C4-2B (cell line): Measurements from ENCODE around the gene M1AP.
"Not testable (repeated sequence)": the region's sequence is repeated elsewhere in the genome, so short reads cannot be mapped to it uniquely, and the experiment has no call there.

Experiments
- H3K27ac ChIP-seq: fragments of 450-650 bp; 2 replicates; pipeline ENCODE4 v1.5.1; 2017
- CTCF ChIP-seq: fragments of 450-650 bp; conservative IDR thresholded peaks from 2 replicates; pipeline ENCODE4 v1.5.1; 2017; ENCODE audit warnings: mild to moderate bottlenecking
- ZFX ChIP-seq: fragments of 450-650 bp; IDR thresholded peaks from 2 replicates; pipeline ENCODE4 v1.6.1; 2017

The M1AP gene

GRCh38 chr2:74566076-74566753 is 81.9 kb downstream of the M1AP start:
- TF ChIP-seq CTCF (no peak), ZFX (no peak)
- no peak overlapping the region for H3K27ac ChIP-seq

GRCh38 chr2:74564222-74564621 is 83.9 kb downstream of the M1AP start:
- TF ChIP-seq CTCF (no peak), ZFX (no peak)
- H3K27ac ChIP-seq, result no peak overlapping the region

DNA sequence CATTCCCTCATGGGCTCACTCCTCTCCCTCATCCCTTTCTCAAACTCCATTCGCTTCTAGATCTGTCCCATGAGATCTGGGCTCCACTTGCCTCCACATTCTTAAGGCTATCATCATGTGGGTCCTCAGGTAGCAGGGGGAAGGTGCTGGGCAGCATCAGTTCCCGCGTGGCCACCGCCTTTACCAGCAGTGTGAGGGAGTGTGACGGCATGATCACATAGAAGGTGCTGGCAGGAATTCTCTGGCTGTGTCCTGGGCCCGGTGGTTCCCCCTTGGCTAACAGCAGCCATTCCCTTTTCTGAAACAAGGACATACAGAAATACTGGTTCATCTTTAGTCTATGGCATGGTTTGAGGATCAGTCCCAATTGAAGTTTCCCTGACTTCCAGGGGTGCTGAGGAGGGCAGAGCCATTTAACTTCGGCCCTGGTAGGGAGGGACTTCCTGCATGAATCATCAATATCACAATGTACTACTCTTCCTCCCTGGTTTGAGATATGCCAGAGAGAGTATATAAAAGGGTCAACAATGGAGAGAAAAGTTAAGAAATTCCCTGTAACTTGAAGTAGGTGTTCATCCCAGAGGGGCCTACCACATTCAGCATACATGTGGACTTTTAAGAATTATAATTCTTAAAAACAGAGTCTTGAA is 85.9 kb downstream of the M1AP start:
- H3K27ac ChIP-seq, result no peak overlapping the region
- TF ChIP-seq ZFX (no peak), CTCF (no peak)

DNA sequence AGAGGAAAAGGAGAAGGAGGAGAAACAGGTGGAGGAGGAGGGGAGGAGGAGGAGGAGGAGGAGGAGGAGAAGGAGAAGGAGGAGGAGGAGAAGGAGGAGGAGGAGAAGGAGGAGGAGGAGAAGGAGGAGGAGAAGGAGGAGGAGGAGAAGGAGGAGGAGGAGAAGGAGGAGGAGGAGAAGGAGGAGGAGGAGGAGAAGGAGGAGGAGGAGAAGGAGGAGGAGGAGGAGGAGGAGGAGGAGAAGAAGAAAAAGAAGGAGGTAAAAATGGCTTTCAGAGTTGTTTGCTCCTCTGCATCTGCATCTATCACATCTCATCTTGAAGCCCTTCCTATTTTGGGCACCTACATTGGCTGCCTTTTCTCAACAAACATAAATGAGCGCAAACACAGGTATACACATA is 87.1 kb downstream of the M1AP start:
- not testable (repeated sequence) for H3K27ac ChIP-seq

DNA sequence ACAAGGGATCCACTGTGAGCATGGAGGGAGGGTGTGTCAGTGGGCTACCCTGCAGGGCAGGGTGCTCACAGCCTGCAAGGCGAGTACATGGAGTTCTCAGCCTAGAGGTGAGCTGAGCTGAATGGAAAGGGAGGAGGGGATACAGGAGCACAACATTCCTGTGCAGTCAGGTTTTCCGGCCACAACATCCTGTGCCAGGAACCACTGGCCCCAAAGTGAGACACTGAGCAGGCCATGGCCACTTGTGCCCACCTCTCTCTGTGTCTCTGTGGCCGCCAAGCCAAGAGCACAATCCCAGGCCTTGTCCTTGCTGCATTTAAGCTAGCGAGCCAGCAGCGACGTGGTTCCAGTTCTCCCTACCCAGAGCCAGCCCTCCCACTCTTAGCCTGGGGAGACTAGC is 87.5 kb downstream of the M1AP start:
- TF ChIP-seq ZFX, result no peak
- no peak for TF ChIP-seq CTCF
- no peak overlapping the region for H3K27ac ChIP-seq

- H3K27ac ChIP-seq, result no peak overlapping the region
- TF ChIP-seq CTCF (no peak), ZFX (no peak)
These were observed 88.2 kb downstream of the M1AP start for GRCh38 chr2:74559912-74560311.

- no peak overlapping the region for H3K27ac ChIP-seq
- TF ChIP-seq CTCF (no peak), ZFX (no peak)
These were observed 89.6 kb downstream of the M1AP start for GRCh38 chr2:74558284-74559230.
